Thyroid gland (tissue), 4 donors: ENCODE results near the gene SPOUT1.

Source experiments
- POLR2A ChIP-seq, 2 donors: fragments of 450-650 bp; IDR thresholded peaks; one replicate each; pipeline ENCODE4 v1.6.1; 2017; ENCODE audit warnings: antibody characterized with exemption in 2 of 2, mild to moderate bottlenecking in 2 of 2, moderate library complexity in 1 of 2
- TF ChIP-seq, protein P1 (sequence below), 6 experiments: fragments of 200-600 bp in 3 of 6; fragments of 450-650 bp in 3 of 6; sonication (generic) in 3 of 6; IDR thresholded peaks; one replicate each; pipeline ENCODE4 v1.5.1; 2016 to 2019; ENCODE audit warnings: antibody characterized with exemption in 6 of 6, mild to moderate bottlenecking in 2 of 6, inconsistent platforms in 1 of 6, moderate library complexity in 1 of 6

DNA sequence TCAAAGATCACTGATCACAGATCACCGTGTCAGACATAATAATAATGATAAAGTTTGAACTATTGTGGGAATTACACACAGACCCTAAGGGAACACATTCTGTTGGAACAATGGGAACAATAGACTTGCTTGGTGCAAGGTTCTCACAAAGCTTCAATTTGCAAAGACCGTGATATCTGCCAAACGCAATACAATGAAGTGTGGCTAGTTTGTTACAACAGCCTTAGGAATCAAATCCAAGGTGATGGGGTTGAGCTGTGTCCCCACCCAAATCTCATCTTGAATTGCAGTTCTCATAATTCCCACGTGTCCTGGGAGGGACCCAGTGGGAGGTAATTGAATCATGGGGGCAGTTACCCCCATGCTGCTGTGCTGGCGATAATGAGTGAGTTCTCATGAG lies 31.3 kb upstream of the SPOUT1 start:
- TF ChIP-seq, protein P1, sequence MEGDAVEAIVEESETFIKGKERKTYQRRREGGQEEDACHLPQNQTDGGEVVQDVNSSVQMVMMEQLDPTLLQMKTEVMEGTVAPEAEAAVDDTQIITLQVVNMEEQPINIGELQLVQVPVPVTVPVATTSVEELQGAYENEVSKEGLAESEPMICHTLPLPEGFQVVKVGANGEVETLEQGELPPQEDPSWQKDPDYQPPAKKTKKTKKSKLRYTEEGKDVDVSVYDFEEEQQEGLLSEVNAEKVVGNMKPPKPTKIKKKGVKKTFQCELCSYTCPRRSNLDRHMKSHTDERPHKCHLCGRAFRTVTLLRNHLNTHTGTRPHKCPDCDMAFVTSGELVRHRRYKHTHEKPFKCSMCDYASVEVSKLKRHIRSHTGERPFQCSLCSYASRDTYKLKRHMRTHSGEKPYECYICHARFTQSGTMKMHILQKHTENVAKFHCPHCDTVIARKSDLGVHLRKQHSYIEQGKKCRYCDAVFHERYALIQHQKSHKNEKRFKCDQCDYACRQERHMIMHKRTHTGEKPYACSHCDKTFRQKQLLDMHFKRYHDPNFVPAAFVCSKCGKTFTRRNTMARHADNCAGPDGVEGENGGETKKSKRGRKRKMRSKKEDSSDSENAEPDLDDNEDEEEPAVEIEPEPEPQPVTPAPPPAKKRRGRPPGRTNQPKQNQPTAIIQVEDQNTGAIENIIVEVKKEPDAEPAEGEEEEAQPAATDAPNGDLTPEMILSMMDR (IDR thresholded peaks at IDR 0.05): no peak
- no peak for TF ChIP-seq POLR2A (IDR thresholded peaks at IDR 0.05)
